A673 (cell line): ENCODE results near the gene TADA2A. TPM values are rescaled to one million over a fixed set of nuclear protein-coding genes. Genes with fewer than 3 reads are reported as not detected.

Experiments
- BruUV-seq: library from RNA; stranded (reverse); fragments of 400-500 nt; replicated peaks from 2 replicates; lab custom pipeline; 2021; lab: Mats Ljungman, UMichigan
- CTCF ChIA-PET: fragments of 300-600 bp; sonication (Branson Sonifier 250); formaldehyde crosslinking; loops from one replicate; lab custom pipeline; 2022; ENCODE audit warnings: antibody characterized with exemption; lab: Charles Lee
- POLR2A ChIA-PET: fragments of 300-600 bp; sonication (Branson Sonifier 250); formaldehyde crosslinking; loops from one replicate; lab custom pipeline; 2022; ENCODE audit warnings: antibody characterized with exemption; ENCODE audit not compliant: low non-redundant PET; lab: Charles Lee
- DNase-seq: peaks from one replicate; pipeline ENCODE4 v3.0.0-alpha.2; 2015; ENCODE audit warnings: low spot score
- H3K27ac ChIP-seq: fragments of 200-600 bp; sonication (generic); 2 replicates; pipeline ENCODE4 v1.5.1; 2016; ENCODE audit warnings: mixed run types, low read depth, mild to moderate bottlenecking, mixed read lengths, antibody characterized with exemption, low read length; ENCODE audit not compliant: poor library complexity, severe bottlenecking
- H3K27me3 ChIP-seq: fragments of 200-600 bp; sonication (generic); replicated peaks from 2 replicates; pipeline ENCODE4 v1.6.1; 2017; ENCODE audit warnings: mixed run types, low read depth, mild to moderate bottlenecking, mixed read lengths, antibody characterized with exemption, low read length; ENCODE audit not compliant: insufficient read depth, poor library complexity
- H3K36me3 ChIP-seq: fragments of 200-600 bp; sonication (generic); 2 replicates; pipeline ENCODE4 v1.6.1; 2016; ENCODE audit warnings: mixed run types, mild to moderate bottlenecking, mixed read lengths, antibody characterized with exemption, low read length; ENCODE audit not compliant: insufficient read depth, poor library complexity, severe bottlenecking
- H3K4me1 ChIP-seq: fragments of 200-600 bp; sonication (generic); 2 replicates; pipeline ENCODE4 v1.6.1; 2017; ENCODE audit warnings: mixed run types, mild to moderate bottlenecking, mixed read lengths, antibody characterized with exemption, low read length; ENCODE audit not compliant: insufficient read depth, poor library complexity, severe bottlenecking
- H3K4me3 ChIP-seq: fragments of 200-600 bp; sonication (generic); 2 replicates; pipeline ENCODE4 v1.5.1; 2016; ENCODE audit warnings: low read depth, mixed run types, mild to moderate bottlenecking, mixed read lengths, low read length; ENCODE audit not compliant: poor library complexity, severe bottlenecking
- H3K9me3 ChIP-seq: fragments of 200-600 bp; sonication (generic); 2 replicates; pipeline ENCODE4 v1.6.1; 2016; ENCODE audit warnings: mixed run types, low read depth, mild to moderate bottlenecking, mixed read lengths, antibody characterized with exemption, low read length; ENCODE audit not compliant: poor library complexity, severe bottlenecking
- CTCF ChIP-seq: fragments of 300-800, 200-600 bp; sonication (generic); conservative IDR thresholded peaks from 2 replicates; pipeline ENCODE4 v1.5.1; 2017; ENCODE audit warnings: low read depth, mild to moderate bottlenecking, antibody characterized with exemption, low read length, moderate library complexity, mixed read lengths
- EZH2 ChIP-seq: fragments of 200-600 bp; sonication (generic); IDR thresholded peaks from 2 replicates; pipeline ENCODE4 v1.6.1; 2017; ENCODE audit warnings: borderline replicate concordance, low read depth, mild to moderate bottlenecking, mixed read lengths, antibody characterized with exemption, low read length; ENCODE audit not compliant: poor library complexity, severe bottlenecking
- intact Hi-C: fragments of 100-400 bp; cut with micrococcal nuclease; formaldehyde crosslinking; loops from one replicate; pipeline ENCODE4 v1.10.0; 2022; ENCODE audit not compliant: unreplicated experiment
- total RNA-seq: library from RNA; stranded (reverse); gene quantifications from 2 replicates; pipeline ENCODE4 v1.2.3, GENCODE V29; 2021

TADA2A gene
- total RNA-seq, 1 experiment from 2014 or later = 17.9 TPM

- H3K27ac ChIP-seq = no peak overlapping the region
- peak; percentile 14 for DNase-seq
- H3K4me1 ChIP-seq = no peaks in the 10 kb centered on the region
- no peaks in the 10 kb centered on the region for H3K27me3 ChIP-seq
- H3K9me3 ChIP-seq = no peaks in the 10 kb centered on the region
- TF ChIP-seq CTCF (no peak), EZH2 (no peak)
- POLR2A ChIA-PET = no interaction called here
- H3K36me3 ChIP-seq = peaks cover 9% of the 10 kb centered on the region
- intact Hi-C loops = no loop called here
- BruUV-seq = no TSS peak
- CTCF ChIA-PET = no interaction called here
- no peak overlapping the region for H3K4me3 ChIP-seq
These were observed 58.5 kb downstream of the TADA2A start for GRCh38 chr17:37465069-37465616.

GRCh38 chr17:37466471-37466870, 59.8 kb downstream of the TADA2A start:
- no peaks in the 10 kb centered on the region for H3K9me3 ChIP-seq
- no peaks in the 10 kb centered on the region for H3K27me3 ChIP-seq
- ChIA-PET CTCF (no interaction called here), POLR2A (no interaction called here)
- no peak overlapping the region for H3K4me3 ChIP-seq
- no peak overlapping the region for H3K27ac ChIP-seq
- BruUV-seq = no TSS peak
- H3K4me1 ChIP-seq = no peaks in the 10 kb centered on the region
- no peak for DNase-seq
- intact Hi-C loops = no loop called here
- H3K36me3 ChIP-seq = peaks cover 14% of the 10 kb centered on the region
- no peak for TF ChIP-seq CTCF
- TF ChIP-seq EZH2 = no peak

- BruUV-seq = no TSS peak
- intact Hi-C loops = no loop called here
- no peaks in the 10 kb centered on the region for H3K9me3 ChIP-seq
- H3K36me3 ChIP-seq = peaks cover 24% of the 10 kb centered on the region
- H3K4me3 ChIP-seq = no peak overlapping the region
- H3K4me1 ChIP-seq = no peaks in the 10 kb centered on the region
- DNase-seq = no peak
- CTCF ChIA-PET = no interaction called here
- POLR2A ChIA-PET = no interaction called here
- no peak overlapping the region for H3K27ac ChIP-seq
- TF ChIP-seq CTCF (no peak), EZH2 (no peak)
- no peaks in the 10 kb centered on the region for H3K27me3 ChIP-seq
These were observed 63.5 kb downstream of the TADA2A start for GRCh38 chr17:37470181-37470580.
